GM19468 (cell line): Measurements from ENCODE around the gene TRIM62.

ENCODE experiments used
- ATAC-seq: cut with Tn5 transposase; IDR thresholded peaks from one replicate; pipeline ENCODE4 v1.9.1; 2021; ENCODE audit warnings: mild to moderate bottlenecking, moderate library complexity, moderate number of reproducible peaks; ENCODE audit not compliant: unreplicated experiment; ENCODE audit errors: extremely low read depth

TRIM62 gene

DNA sequence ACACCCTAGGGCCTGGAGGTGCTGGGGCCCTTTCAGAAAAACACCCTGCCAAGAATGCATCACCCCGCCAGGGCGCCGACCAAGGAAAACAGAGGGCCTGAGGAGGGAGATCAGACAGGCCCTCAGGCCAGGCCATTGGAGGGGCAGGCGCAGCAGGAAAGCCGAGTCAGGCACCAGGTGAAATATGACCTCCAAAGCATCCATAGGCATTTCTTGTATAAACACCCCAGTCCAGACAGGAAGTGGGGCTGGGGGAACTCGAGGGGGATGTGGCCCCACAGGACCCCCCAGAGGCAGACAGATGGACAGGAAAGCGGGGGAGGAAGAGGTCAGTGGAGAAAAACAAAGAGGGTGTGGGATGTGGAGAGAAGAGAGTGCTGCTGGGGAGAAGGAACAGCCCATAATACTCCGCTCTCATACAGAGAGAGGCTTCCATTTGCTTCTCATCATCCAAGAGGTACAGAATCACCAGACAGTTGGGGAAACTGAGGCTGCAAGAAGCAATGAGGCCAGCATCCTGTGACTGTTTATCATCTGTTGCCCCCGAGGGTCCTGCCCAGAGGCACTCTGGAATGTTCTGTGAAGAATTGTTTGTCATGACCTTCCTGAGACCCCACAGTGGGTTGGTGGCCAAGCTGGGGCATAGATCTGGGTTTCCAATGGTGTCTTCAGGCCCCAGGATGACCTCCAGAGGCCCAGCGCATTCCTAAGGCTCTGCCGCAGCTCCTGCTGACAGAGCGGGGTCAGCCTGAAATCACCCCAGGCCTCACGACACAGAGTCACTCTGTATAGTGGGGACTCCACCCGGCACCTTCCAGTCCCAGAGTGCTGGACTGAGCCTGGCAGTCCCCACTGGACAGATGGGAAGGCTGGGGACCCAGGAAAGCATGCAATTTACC, 18.0 kb downstream of the TRIM62 start:
- ATAC-seq, result no peak

DNA sequence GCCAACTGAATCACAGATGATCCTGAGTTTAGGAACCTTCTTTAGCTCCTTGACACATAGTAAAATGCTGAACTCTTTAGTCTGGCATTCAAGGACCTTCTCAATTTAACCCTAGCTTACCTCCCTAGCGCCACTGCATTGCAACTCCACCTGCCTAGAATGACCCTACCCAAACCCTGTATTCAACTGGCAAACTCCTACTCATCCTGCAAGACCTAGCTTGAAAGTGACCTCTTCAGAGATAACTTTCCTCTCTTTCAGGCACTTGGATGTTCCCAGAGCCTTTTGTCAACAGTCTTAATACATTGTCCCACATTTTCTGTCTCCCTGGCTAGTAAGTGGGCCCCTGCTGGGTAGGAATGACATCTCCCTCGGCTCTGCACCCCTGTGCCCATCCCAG, 19.7 kb downstream of the TRIM62 start:
- no peak for ATAC-seq

DNA sequence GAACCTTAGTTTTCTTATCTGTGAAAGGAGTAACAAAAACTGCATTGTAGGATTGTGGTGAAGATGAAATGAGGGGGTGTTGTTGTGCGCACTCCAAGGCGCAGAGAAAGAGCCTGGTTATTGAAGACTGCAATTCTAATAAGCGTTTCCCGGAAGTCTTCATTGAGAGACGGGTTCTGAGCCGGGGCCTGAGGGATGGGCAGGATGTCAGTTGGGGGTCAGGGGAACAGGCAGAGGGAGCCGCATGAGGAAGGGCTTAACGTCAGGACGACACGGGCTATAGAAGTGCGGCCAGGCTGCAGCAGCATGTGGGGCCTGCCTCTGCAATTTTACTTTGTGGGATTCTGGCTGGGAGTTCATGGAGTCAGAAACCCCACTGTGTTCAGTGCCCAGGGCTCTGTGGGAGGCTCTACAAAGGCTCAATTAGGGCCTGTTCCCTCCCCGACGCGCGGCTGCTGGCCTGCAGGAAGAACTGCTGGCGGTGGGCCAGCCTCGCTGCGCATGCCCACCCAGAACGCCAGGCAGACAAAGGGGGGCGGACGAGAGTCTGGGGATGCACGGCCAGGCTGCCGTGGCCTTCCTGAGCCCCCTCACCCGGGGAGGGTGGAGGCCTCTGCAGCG, 20.7 kb downstream of the TRIM62 start:
- ATAC-seq, result no peak

DNA sequence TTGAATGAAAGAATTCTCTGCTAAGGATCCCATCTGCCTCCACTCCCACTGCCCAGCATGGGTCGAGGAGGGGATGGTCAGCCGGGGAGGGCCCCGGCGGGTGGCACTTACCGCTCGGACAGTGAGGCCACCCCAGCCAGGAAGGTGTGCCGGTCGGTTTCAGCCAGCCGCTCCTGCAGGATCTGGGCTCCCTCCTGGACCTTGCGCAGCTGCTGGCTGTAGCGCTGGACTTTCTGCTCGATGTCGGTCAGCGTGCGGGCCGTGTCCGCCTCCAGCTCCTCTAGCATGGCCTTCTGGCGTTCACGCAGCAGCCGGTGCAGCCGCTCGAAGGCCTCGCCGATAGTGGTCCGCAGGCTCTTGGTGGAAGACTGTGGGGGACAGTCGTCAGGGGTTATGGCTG, 22.3 kb downstream of the TRIM62 start:
- no peak for ATAC-seq

DNA sequence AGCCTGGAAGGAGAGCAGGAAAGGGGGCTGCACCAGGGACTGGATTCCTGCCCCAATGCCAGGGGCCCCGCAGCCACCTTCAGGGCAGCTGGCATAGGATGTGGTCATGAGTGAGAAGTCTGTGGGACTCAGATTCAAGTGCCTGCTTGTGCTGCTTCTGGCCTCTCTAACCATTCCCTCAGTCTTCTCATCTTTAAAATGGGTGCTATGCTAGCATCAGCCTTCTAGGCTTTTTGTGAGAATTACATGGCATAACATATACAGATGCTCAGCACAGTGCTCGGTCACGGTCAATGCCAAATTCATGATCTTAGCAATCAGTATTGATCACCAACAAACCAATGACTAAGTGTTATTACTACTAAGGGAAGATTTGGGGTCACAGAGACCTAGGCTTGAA, 23.5 kb downstream of the TRIM62 start:
- no peak for ATAC-seq

DNA sequence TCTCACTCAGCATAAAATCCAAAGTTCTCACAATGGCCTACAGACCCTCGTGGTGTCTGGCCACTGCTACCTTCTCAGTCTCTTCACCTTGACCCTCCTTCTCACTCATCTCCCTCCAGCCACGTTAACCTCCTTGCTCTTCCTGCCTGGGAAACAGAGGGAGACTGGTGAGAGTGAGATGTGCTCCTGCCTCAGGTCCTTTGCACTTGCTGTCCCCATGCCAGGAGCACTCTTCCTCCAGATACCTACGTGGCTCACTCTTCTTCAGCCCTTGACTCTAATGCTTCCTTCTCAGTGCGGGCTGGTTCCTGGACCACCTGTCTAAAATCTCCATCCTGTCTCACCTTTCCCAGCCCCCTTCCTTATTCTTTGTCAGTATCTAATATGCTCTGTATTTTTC, 24.7 kb downstream of the TRIM62 start:
- ATAC-seq, result no peak

DNA sequence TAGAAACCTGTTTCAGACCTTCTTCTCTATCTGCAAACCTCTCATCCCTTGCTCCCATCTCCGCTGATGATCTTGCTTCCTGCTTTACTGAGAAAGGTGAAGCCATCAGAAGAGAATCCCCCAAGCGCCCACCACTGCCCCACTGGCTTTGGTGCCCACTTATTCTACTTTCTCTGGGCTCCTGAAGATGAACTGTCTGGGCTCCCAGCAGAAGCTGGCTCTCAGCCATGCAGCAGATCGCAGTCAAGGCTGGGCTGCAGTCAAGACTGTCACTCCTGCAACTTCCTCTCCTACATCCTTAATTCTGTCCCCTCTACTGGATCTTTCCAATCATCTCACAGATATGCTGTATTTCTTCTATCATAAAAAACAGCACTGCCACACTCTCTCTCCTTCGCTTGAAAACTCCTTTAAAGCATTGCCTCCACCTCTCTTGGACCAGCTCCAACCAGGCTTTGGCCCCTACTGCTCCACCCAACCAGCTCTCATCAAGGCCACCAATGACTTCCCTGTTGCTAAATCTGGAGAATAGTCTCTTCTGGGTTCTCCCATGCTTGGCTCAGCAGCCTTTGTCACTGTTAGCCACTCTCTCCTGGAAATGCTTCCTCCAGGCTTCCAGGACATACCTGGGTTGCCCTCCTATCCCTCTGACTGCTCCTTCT, 25.8 kb downstream of the TRIM62 start:
- no peak for ATAC-seq

DNA sequence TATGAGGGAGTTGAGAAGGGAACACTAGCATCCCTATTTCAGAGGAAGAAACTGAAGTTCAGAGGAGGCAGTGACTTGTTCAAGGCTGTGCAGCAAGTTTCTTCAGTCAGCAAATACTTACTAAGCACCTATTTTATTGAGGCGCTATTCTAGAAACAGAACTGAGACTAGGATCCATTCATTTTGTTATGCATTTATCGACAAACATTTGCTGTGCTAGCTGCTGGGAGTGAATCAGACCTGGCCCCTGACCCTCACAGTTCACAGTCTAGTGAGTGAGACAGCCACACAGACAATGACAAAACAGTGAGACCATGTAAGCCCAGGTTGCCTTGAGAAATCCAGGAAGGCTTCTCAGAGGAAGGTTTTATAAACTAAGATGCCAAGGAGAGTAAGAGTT, 28.2 kb downstream of the TRIM62 start:
- no peak for ATAC-seq

DNA sequence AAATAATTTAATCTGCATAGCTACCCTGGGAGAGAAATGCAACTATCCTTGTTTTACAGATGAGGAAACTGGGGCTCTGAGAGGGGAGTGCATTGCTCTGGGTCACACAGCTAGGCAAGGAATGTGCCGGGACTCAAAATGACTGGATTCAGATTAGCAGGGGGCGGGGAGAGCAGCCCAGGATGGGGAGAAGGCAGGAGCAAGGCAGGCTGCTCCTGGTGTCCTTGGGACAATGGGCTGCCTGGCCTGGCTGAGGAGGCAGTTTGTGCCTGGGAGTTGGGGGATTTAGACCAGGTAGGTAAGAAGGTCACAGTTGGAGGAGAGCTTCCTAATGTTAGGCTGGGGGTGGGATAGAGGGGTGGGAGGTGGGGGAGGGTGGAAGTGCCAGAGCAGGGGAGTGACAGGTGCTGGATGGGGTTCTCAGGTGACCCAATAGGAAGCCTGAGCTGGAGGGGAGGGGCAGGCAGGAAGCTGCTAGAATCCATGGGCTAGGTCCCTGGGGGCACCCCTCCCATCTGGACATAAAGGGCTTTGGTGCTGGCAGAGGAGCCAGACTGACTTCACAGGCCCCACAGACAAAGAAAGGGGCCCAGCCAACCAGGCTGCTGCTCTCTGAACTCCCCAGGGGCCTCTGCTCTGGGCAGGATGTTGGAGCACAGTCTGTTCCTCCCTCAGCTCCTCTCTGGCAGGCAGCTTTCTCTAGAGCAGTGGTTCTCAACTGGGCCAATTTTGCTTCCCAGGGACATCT, 29.0 kb downstream of the TRIM62 start:
- ATAC-seq, result no peak

DNA sequence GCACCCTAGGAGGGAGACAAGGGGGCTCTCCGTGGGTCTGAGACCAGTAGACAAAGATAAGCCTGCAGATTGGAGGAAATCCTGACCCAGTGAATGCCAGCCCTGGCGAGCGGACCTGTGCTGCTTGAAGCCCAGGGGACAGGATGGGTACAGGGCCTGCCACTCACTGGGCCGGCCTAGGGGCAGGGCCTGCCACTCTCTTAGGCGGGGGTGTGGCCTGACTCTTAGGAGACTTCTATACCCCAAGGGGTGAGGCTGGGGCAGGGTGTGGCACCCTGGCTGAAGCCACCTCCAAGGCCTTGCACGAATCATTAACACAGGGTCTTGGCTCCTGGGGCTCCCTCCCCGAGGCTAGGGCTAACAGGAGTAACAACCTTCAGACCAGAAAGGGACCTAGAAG, 30.7 kb downstream of the TRIM62 start:
- ATAC-seq, result no peak

DNA sequence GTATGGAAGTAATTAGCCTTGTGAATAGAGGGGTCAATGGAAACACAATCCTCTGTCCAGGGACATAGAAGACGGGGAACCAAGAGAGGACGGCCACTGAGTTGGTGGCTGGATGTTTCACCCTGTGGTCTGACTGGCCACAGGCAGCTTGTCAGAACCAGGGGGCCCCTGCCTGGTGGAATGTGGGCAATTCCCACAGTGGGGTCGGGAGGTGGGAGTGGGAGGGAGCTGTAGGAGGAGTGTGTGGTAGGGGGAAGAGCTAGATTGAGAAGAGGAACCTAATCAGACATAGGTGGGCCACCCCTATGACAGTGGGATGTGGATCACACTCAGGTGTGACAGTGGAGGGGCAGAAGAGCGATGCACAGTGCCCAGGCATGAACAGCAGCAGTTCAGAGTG, 31.3 kb downstream of the TRIM62 start:
- no peak for ATAC-seq

DNA sequence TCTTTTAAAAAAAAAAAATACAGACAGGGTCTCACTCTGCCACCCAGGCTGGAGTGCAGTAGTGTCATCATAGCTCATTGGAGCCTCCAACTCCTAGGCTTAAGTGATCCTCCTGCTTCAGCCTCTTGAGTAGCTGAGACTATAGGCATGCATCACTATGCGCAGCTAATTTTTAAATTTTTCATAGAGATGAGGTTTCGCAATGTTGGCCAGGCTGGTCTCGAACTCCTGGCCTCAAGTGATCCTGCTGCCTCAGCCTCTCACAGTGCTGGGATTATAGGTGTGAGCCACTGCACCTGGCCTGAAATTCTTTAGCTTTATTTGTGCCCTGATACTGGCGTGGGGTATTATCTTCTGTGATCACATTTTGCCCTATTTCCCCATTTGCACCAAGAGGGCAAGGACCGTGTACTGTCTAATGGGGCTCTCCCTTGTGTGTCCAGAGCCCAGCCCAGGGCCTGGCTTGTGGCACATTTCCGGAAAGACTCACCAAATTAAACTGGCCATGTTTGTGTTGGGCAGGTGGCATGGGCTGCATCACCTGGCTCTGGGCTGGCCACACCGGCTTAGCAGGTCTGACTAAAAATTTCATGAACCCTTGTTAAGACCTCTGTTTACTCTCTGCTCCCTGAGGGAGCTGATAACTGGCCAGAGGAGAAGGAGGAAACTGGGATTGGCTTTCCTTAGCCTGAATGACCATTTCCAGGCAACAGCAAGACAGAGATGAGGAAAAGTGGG, 32.2 kb downstream of the TRIM62 start:
- ATAC-seq, result no peak

DNA sequence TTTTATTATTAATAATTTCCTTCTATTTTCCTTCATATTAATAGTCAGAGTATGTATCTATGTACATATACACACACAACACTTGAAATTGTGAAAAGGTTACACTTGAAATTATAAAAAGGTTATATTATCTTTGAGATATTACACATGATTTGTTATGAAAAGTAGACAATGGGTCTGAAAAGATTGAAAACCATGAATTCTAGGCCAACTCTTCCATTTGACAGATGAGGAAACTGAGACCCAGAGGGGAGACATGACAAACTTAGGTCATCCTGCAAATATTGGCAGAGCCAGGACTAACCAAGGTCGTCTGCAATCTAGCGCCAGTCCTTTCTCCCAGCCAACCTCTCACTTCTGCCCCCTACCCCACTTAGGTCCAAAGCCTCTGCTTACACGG, 33.2 kb downstream of the TRIM62 start:
- ATAC-seq, result no peak

DNA sequence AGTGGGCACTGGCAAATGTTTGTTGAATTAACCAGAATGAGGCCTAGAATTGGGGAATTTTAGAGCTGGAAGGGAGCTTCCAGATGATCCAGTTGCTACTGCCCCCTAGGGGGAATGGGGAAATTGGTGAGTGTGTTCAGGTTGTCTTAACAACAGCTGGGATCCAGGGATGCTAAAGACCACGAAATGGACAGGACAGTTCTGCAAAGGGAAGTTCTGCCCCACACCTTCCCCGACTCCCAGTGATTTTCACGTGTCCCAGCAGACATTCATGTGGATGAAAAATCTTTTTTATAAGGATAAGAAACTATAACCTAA, 33.9 kb downstream of the TRIM62 start:
- ATAC-seq, result no peak

DNA sequence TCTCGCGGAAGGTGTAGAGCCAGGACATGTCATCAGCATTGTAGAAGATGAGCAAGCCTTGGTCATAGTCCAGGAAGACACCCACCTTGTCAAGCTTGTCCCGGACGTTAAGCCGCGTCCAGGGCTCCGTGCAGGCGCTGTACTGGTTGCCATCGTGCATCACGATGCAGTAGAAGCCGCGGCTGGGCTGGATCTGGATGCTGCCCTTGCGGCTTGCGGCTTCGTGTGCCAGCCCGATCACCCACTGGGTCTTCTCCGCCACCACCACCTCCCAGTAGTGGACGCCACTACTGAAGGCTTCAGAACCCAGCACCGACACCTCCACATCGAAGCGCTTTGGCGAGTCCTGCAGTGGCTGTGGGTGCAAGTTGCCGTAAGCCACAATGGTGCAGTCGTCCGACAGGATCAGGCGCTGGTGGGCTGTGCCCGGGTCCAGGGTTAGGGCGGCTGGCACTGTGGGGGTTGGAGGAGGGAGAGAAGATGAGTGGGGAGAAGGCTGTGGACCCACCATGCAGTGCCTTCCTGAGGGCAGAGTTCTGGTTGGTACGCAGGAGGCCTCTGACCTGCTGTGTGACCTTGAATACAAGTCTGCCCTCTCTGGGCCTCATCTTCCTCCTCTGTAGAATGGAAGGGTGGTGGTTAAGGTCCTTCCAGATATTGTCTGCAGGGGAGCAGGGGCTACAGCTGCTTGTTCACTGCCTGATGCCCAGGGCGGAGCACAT, 34.4 kb downstream of the TRIM62 start:
- ATAC-seq, result no peak

DNA sequence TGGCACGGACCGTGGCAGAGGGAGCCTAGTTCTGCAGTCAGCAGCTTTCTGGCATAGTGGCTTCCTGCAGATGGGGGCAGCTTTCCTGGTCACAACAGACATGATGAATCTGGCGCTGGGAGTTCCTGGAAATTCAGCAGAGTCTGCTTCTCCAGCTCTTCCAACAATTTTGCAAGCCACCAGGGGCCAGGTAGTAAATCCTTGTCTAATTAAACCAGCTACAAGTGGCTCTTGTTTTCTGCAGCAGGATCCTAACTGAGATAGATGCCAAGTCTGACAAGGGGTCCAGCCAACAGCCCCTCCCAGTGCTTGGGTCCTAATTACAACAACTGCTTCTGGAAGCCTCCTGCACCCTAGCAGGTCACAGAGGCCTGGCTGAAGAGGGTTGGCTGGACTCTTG, 35.8 kb downstream of the TRIM62 start:
- no peak for ATAC-seq

DNA sequence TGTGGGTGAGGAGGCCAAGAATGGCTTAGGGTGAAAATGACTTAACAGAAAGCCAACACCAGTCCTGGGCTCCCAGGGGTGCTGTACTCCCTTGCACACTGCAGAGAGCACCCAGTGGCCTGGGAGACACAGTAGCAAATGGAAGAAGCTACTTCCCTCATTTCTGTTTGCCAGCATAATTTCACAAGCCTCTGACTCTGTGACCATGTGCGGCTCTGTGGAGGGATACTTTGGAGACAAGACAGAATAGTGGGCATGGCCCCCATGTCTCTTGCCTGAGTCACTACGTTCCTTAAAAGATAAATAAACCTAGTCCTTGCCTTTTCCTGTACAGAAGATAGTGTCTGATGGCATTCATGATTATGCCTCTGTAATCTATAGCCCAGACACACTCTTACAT, 38.1 kb downstream of the TRIM62 start:
- ATAC-seq, result no peak

DNA sequence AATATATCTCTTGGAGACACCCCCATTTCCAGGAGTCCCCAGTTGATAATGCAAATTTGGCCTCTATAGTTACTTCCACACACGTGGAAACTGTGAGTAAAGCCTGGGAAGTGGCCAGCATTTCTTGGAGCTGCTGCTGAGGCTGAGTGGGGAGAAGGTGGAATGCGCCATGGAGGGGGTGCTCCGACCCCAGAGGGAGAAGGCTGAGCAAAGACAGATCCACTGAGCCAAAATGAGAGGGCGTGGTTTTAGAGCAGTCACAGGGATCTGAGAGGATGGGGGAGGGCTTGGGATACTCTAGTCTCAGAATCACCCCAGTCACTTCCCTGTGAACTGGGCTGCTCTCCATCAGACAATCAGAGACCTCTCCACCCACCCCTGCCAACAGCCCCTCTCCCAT, 38.7 kb downstream of the TRIM62 start:
- no peak for ATAC-seq

DNA sequence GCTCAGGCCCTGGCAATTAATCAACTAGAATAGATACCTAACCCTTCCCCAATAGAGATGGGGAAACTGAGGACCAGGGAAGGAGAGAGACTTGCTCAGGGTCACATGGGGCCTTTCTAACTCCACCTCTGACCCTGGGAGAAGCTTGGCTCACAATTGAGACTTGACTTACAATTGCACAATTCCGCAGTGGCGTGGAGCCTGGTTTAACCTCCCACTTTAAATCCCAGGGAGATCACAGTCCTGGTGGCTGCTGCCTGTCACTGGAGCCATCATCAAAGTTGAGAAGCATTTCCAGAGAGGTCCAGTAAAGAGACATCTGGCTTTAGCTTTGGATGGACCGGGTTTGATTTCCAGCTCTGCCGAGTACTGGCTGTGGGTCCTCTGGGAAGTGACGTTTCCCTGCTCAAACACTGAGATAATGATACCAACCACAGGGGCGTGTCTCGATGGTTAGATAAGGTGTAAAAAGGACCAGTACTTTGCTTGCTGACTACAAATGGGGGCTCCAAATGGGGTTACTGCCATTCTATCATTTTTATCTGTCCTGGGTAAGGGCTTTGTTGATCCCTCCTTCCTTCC, 39.3 kb downstream of the TRIM62 start:
- ATAC-seq, result no peak
